GM23248 (cell line): Measurements from ENCODE around the gene KCTD1. TPM values are rescaled to one million over a fixed set of nuclear protein-coding genes. Genes with fewer than 3 reads are reported as not detected.

Source experiments
- DNase-seq: peaks from one replicate; pipeline ENCODE4 v3.0.0-alpha.2; 2015
- H2AFZ ChIP-seq: fragments of 200-600 bp; sonication (generic); 2 replicates; pipeline ENCODE4 v1.6.1; 2016; ENCODE audit warnings: antibody characterized with exemption
- H3F3A ChIP-seq: fragments of 200-600 bp; sonication (generic); 2 replicates; pipeline ENCODE4 v1.6.1; 2016; ENCODE audit warnings: mild to moderate bottlenecking, antibody characterized with exemption, mixed run types; ENCODE audit not compliant: insufficient read depth
- H3K27ac ChIP-seq: fragments of 200-600 bp; sonication (generic); 2 replicates; pipeline ENCODE4 v1.5.1; 2016; ENCODE audit warnings: mild to moderate bottlenecking
- H3K27me3 ChIP-seq: fragments of 200-600 bp; sonication (generic); replicated peaks from 2 replicates; pipeline ENCODE4 v1.6.1; 2016; ENCODE audit warnings: mild to moderate bottlenecking; ENCODE audit not compliant: insufficient read depth
- H3K36me3 ChIP-seq: fragments of 200-600 bp; sonication (generic); 2 replicates; pipeline ENCODE4 v1.6.1; 2016; ENCODE audit warnings: low read depth, mild to moderate bottlenecking
- H3K4me1 ChIP-seq: fragments of 200-600 bp; sonication (generic); 2 replicates; pipeline ENCODE4 v1.6.1; 2016; ENCODE audit warnings: mild to moderate bottlenecking; ENCODE audit not compliant: insufficient read depth
- H3K4me2 ChIP-seq: fragments of 200-600 bp; sonication (generic); one replicate; pipeline ENCODE4 v1.6.1; 2016; ENCODE audit warnings: mild to moderate bottlenecking; ENCODE audit not compliant: unreplicated experiment
- H3K4me3 ChIP-seq: fragments of 200-600 bp; sonication (generic); 2 replicates; pipeline ENCODE4 v1.5.1; 2016; ENCODE audit warnings: mild to moderate bottlenecking
- H3K79me2 ChIP-seq: fragments of 200-600 bp; sonication (generic); 2 replicates; pipeline ENCODE4 v1.6.1; 2016; ENCODE audit warnings: mild to moderate bottlenecking; ENCODE audit not compliant: insufficient read depth
- H3K9ac ChIP-seq: fragments of 200-600 bp; sonication (generic); 2 replicates; pipeline ENCODE4 v1.6.1; 2016; ENCODE audit warnings: mild to moderate bottlenecking
- H3K9me2 ChIP-seq: fragments of 200-600 bp; sonication (generic); 2 replicates; pipeline ENCODE4 v1.6.1; 2016; ENCODE audit warnings: mixed run types, mild to moderate bottlenecking, moderate library complexity; ENCODE audit not compliant: insufficient read depth
- H3K9me3 ChIP-seq: fragments of 200-600 bp; sonication (generic); one replicate; pipeline ENCODE4 v1.6.1; 2017; ENCODE audit warnings: low read depth
- H4K20me1 ChIP-seq: fragments of 200-600 bp; sonication (generic); 2 replicates; pipeline ENCODE4 v1.6.0; 2016; ENCODE audit not compliant: insufficient read depth
- EZH2 ChIP-seq: fragments of 200-600 bp; sonication (generic); IDR thresholded peaks from 2 replicates; pipeline ENCODE4 v1.6.1; 2018; ENCODE audit warnings: antibody characterized with exemption, mild to moderate bottlenecking; ENCODE audit not compliant: insufficient read depth, poor library complexity, severe bottlenecking
- EZH2phosphoT487 ChIP-seq: fragments of 200-600 bp; sonication (generic); IDR thresholded peaks from 2 replicates; pipeline ENCODE4 v1.6.1; 2018; ENCODE audit warnings: antibody characterized with exemption, moderate library complexity, mild to moderate bottlenecking, low read depth; ENCODE audit not compliant: insufficient read depth
- WGBS, 2 experiments: methylation state at CpG; one replicate each; pipeline ENCODE4 v1.1.6; 2015 to 2017; ENCODE audit warnings: low lambda C conversion rate in 2 of 2, low coverage in 1 of 2; ENCODE audit errors: missing lambda C conversion rate in 2 of 2; 5-methylcytosine and 5-hydroxymethylcytosine counted together
- in situ Hi-C: fragments of 300-500 bp; cut with MboI; formaldehyde crosslinking; loops from 2 replicates; pipeline ENCODE4 v1.15.0; 2020
- polyA plus RNA-seq: library from polyadenylated mRNA; unstranded; fragments of >200 nt; fragmentation: Nextera tagmentation; extraction: Ambion mirVana; gene quantifications from 2 replicates; pipeline ENCODE4 v1.2.1, GENCODE V29; 2016
- total RNA-seq: library from RNA; depleted of rRNA; stranded (reverse); fragments of >200 nt; shearing (Covaris generic); gene quantifications from 2 replicates; pipeline ENCODE4 v1.2.3, GENCODE V29; 2014

Gene KCTD1
- total and polyA plus RNA-seq, 2 experiments from 2014 or later: 5.7 to 17.9 TPM

DNA sequence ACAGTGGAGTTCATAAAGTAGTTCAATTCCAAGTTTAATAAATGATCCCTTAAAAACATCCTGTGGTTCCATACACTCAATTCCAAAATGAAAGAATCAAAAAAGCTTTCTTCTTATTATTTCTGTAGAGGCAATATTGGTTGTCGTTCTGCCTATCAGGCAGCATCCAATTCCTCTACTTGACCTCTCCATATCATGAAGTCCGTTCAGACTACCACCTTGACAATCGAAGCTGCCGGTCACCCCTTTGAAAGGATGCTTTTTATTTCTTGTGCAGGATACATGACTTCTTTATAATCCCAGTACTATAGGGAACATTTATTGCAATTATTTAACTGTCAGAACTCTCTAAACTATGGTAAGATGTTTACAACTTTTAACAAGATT lies 3.3 kb upstream of the KCTD1 start:
- Histone ChIP-seq H3K36me3 (no peaks in the 10 kb centered on the region), H3K4me3 (no peak overlapping the region), H2AFZ (no peak overlapping the region), H3K79me2 (peaks cover under 1% of the 10 kb centered on the region; the same call in 1 of the 2 replicates), H3K4me2 (no peak overlapping the region), H3F3A (peaks cover 17% of the 10 kb centered on the region), H3K27me3 (peaks cover 22% of the 10 kb centered on the region; the same call in 1 of the 2 replicates), H3K27ac (no peak overlapping the region), H3K9me2 (no peaks in the 10 kb centered on the region), H3K9ac (no peak overlapping the region), H3K9me3 (no peaks in the 10 kb centered on the region), H3K4me1 (peaks cover 12% of the 10 kb centered on the region), H4K20me1 (no peaks in the 10 kb centered on the region)
- WGBS, 2 experiments: 95 to 96% methylated on average over 4 of the region's 4 CpGs
- in situ Hi-C loops: no loop called here
- no peak for DNase-seq
- TF ChIP-seq EZH2 (no peak), EZH2phosphoT487 (no peak)

DNA sequence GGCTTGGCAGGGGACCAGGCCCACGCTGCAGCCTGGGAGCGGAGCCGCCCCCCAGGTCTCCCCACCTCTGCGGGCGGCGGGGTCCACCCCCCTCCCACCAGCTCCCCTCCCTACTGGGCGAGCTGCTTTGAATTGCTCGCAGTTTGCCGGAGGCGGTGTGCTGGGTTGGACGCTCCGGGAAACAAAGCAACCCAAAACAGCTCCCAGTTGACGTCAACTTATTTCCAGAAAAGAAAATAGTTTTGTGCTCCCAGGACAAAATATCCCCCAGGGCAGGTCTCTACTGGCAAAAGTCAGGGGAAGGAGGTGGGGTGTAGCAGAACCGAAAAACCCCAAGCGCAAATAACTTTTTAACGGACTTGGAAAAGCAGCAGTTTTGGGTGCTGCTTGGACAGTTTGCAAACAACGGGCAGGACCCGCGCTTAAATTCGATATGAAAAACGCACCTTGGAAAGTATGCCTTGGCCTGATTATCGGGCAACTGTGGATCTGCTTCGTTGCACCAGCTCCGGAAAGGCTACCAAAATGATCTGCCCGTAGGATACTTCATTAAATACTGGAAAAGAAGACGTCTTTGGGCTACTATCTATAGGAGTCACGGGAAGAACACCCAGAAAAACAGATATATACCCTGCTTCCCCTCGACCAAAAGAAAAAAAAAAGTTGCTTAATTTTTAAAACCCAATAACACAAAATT lies 2.8 kb upstream of the KCTD1 start:
- Histone ChIP-seq H4K20me1 (no peaks in the 10 kb centered on the region), H3K4me1 (peaks cover 7% of the 10 kb centered on the region), H3K27ac (no peak overlapping the region), H3K4me3 (no peak overlapping the region), H2AFZ (no peak overlapping the region), H3K9ac (no peak overlapping the region), H3F3A (peaks cover 12% of the 10 kb centered on the region), H3K36me3 (no peaks in the 10 kb centered on the region), H3K4me2 (no peak overlapping the region), H3K9me2 (no peaks in the 10 kb centered on the region), H3K9me3 (no peaks in the 10 kb centered on the region), H3K79me2 (peaks cover 5% of the 10 kb centered on the region), H3K27me3 (peaks cover 22% of the 10 kb centered on the region; the same call in 1 of the 2 replicates)
- in situ Hi-C loops: no loop called here
- no peak for DNase-seq
- TF ChIP-seq EZH2 (no peak), EZH2phosphoT487 (no peak)
- WGBS, 2 experiments: 39 to 49% methylated on average over 21 to 28 of the region's 28 CpGs

DNA sequence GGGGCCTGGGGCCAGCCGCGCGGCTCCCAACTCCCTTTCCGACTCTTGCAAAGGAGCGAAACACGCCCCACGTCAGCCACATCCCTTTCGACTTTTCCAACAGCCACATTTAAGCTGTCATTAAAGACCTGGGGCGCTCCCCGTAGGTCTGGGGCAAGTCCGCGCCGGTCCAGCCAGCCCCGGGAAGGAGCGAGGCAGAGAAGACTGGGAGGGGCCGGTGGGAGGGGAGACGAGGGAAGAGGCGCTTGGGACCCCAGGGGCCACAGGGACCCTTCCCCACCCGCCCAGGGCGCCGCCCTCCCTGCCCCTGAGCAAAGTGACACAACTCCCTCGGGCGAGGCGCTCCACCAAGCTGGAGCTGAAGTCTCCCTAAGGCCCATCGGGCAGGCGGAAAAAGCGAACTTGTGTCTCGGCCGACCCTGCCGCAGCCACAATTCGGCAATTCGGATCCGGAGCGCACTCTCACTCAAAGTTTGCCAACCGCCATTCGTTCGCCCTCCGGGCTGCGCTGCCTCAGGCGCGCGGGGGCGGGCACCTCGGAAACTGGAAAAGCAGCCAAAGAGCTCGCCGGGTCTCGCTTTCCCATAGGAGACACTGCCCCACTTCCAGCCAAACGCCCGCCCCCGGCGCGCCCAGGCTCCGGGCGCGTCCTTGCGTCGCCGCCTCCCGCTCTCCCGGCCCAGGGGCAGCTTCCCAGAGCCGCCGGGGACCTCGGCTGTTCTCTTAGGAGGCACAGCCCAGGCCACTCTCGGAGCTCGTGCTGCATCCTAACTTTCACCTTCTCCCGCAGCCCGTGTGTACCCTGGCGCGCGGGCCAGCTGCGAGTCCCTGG lies 1.1 kb upstream of the KCTD1 start:
- H3K4me3 ChIP-seq: peak overlapping the region; percentile 92
- no peaks in the 10 kb centered on the region for H3K9me3 ChIP-seq
- peaks cover 21% of the 10 kb centered on the region for H3K79me2 ChIP-seq
- H3K4me1 ChIP-seq: peaks cover 15% of the 10 kb centered on the region
- peaks cover 6% of the 10 kb centered on the region; the same call in 1 of the 2 replicates for H3F3A ChIP-seq
- WGBS, 2 experiments: 1 to 2% methylated on average over 59 to 70 of the region's 71 CpGs
- 0 out of 2 replicates have a peak, but pooled peaks cover 5% of the 10 kb centered on the region for H4K20me1 ChIP-seq
- H3K27me3 ChIP-seq: peaks cover 22% of the 10 kb centered on the region; the same call in 1 of the 2 replicates
- H3K9ac ChIP-seq: peak overlapping the region; percentile 73
- H3K27ac ChIP-seq: peak overlapping the region; percentile 31; the same call in 1 of the 2 replicates
- H3K9me2 ChIP-seq: no peaks in the 10 kb centered on the region
- TF ChIP-seq EZH2 (no peak), EZH2phosphoT487 (no peak)
- in situ Hi-C loops: no loop called here
- DNase-seq: peak; percentile 81
- H2AFZ ChIP-seq: peak overlapping the region; percentile 92
- H3K36me3 ChIP-seq: no peaks in the 10 kb centered on the region
- peak overlapping the region; percentile 81 for H3K4me2 ChIP-seq

DNA sequence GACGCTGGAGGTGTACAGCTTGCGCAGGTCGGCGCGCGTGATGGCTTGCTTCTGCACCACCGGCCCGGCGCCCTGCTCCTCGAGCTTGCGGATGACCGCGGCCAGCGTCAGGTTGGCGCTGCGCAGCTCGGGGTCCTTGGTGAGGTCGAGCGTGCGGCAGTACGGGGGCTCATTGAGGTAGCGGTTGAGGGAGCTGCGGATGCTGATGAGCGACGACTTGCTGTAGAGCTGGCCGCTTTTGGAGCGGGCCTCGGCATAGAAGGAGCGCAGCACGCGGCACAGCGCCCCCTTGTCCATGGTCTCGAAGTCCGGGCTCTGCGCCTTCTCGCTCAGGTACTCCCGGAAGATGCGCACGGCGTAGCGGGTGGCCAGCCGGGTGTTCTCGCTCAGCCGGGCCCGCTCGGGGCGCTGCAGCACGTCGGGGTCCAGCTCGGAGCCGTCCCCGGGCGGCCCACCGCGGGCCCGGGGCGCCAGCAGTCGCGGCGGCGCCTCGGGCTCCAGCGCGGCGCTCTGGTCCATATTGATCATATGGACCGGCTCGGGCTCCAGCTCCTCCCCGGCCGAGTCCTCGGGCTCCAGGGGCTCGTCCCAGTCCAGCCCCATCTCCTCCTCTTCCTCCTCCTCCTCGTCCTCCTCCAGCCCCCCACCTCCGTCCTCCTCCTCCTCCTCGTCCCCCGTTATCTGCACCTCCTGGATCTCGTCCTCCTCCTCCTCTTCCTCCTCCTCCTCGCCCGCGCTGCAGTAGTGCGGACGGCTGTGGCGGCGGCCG lies 523 bp downstream of the KCTD1 start:
- Histone ChIP-seq H4K20me1 (0 out of 2 replicates have a peak, but pooled peaks cover 8% of the 10 kb centered on the region), H3K27me3 (peaks cover 21% of the 10 kb centered on the region; the same call in 1 of the 2 replicates), H3K36me3 (no peaks in the 10 kb centered on the region), H3K4me2 (peak overlapping the region; percentile 81), H3K9me3 (no peaks in the 10 kb centered on the region), H3K4me3 (peak overlapping the region; percentile 92), H3K4me1 (peaks cover 19% of the 10 kb centered on the region), H2AFZ (peak overlapping the region; percentile 92), H3F3A (peaks cover 6% of the 10 kb centered on the region; the same call in 1 of the 2 replicates), H3K79me2 (peaks cover 37% of the 10 kb centered on the region), H3K27ac (0 out of 2 replicates have a peak overlapping the region, but pooled peaks have one; percentile 31), H3K9ac (peak overlapping the region; percentile 73), H3K9me2 (no peaks in the 10 kb centered on the region)
- in situ Hi-C loops: no loop called here
- peak; percentile 80 for DNase-seq
- 12 to 13% methylated on average over 42 to 67 of the region's 84 CpGs for WGBS, 2 experiments
- TF ChIP-seq EZH2phosphoT487 (no peak), EZH2 (no peak)
